Smooth muscle cell of the brain vasculature (primary cell): ENCODE data around the gene MDK.

Source experiments
- DNase-seq: peaks from one replicate; pipeline ENCODE4 v3.0.0-alpha.2; 2012; ENCODE audit warnings: low read depth, low spot score

MDK gene, protein sequence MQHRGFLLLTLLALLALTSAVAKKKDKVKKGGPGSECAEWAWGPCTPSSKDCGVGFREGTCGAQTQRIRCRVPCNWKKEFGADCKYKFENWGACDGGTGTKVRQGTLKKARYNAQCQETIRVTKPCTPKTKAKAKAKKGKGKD

DNA sequence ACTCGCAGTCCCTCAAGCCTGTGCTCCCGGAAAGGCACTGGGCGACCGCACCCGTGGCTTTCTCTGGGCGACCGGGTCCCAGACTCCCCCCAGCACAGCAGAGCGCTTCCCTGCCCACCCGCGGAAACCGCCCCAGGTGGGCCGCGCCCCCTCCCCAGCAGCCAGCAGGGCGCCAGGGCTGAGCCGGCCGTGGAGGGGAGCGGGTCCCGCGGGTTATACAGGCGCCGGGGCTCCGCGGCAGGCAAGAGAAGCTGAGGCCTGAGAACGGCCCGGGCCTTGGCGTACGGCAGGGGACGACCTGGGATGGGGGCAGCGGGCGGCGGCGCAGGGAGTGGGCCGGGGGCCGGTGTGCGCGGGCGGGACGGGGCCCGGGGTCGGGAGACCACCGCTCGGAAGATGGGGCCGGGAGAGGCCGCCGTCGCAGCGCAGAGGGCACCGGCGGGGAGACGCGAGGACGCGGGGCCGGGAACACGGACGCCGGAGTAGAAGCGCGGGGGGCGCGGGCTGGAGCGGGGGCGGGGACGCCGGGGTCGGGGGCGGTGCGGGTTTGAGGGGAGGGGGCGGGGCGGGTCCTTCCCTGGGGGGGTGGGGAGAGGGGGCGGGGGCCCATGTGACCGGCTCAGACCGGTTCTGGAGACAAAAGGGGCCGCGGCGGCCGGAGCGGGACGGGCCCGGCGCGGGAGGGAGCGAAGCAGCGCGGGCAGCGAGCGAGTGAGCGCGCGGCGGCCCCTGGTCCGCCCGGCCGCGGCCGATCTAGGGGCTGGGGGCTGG, at the start of gene MDK:
Gene MDK (plus strand): TSS at position 622 of the 771 bp plus-strand sequence. CDS start 389 bp downstream, outside the sequence.
- DNase-seq = no peak

DNA sequence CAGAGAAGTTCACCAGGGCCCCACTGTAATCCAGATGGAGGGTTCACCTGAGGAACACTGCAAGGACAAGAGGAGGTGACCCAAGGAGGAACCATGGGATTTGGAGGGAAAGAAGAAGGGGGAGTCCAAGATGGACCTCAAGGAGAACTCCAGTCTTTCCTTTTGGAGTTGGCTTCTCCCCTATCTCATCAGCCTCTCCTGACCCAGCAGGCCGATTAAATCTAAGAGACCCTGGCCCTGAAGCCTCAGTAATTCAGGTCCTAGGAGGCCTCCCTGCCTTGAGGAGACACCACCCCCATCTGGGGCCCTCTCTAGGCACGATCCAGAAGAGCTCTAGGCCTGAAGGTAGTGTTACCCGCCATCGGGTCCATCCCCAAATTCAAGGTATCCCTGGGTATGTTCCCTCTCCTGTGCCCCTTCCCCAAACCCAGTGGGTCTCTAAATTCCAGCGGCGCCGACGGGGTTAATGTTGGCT, 49.3 kb upstream of the MDK start:
- no peak for DNase-seq

GRCh38 chr11:46332568-46333393, 48.7 kb upstream of the MDK start:
- DNase-seq = no peak

DNA sequence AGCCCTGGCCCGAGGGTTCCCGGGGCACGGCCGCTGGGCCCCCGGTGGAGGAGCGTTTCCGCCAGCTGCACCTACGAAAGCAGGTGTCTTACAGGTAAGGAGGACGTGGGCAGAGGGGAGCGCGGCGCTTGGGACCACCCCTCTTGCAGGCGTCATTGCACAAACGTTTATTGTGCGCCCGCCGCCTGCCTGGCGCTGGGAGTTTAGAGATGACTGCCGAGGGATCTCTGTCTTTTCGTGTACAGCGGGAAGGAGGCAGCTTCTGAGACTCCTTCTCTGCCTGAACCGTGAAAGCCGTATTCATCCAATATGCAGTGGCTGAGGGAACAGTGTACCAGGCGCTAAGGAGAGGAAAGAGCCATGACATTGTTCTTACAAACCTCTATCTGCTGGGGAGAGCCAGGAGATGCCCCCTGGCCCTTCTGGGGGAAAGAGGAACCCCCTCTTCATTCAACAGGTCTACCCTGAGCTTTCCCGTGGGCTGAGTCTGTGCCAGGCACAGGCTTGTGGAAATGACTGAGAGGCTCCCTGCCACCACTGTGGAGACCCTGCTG, 48.0 kb upstream of the MDK start:
- DNase-seq = no peak

DNA sequence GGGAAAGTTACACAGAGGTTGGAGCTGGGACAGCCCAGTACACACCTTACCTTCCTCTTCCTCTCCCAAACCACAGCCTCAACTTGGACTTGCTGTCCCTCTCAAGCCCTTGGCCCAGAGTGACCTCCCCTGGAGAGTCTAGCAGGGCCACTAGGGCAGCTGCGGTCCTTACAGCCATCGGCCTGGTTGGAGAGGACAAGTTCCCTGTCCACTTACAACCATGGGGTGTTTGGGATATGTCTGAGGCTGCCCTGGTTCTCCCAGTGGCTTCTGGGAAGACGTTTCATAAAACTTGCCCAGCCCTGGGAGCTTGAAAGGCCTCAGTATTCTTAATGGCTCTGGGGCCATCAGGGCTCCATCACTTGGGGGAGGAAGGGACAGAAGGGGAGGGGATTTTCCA, 47.3 kb upstream of the MDK start:
- no peak for DNase-seq

- DNase-seq = no peak
Observed at GRCh38 chr11:46335271-46335670, 46.2 kb upstream of the MDK start.

GRCh38 chr11:46335890-46336562, 45.4 kb upstream of the MDK start:
- DNase-seq = no peak

- no peak for DNase-seq
Observed at GRCh38 chr11:46336563-46337180, 44.8 kb upstream of the MDK start.

DNA sequence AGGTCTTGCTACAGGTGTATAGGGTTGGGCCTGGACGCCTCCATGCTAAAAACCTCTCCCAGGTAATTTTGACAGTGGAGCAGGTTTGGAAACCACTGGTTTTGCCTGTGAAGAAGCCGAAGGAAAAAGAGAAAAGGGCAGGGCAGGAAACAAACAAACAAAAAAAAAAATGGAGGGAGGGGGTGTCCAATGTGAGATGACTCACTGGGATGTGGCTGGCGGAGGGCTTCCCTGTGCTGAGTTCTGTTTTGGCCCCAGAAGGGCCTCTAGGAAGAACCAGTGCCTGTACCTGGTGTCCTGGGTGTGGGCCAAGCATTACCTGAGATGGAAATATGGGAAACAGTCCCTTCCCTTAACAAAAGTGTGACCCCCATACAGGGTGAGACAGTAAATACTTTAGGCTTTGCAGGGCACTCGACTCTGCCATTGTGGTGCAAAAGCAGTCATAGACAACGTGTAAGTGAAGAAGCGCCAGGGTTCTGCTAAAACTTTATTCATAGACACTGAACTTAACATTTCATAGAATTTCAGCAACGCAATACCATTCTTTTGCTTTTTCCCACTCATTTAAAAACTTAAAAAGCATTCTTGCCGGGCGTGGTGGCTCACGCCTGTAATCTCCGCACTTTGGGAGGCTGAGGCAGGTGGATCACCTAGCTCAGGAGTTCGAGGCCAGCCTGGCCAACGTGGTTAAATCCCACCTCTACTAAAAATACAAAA, 43.7 kb upstream of the MDK start:
- DNase-seq = no peak

- no peak for DNase-seq
Observed at GRCh38 chr11:46338636-46338987, 42.9 kb upstream of the MDK start.

- no peak for DNase-seq
Observed at GRCh38 chr11:46338988-46339666, 42.3 kb upstream of the MDK start.

- DNase-seq = no peak
Observed at GRCh38 chr11:46339816-46340215, 41.7 kb upstream of the MDK start.

DNA sequence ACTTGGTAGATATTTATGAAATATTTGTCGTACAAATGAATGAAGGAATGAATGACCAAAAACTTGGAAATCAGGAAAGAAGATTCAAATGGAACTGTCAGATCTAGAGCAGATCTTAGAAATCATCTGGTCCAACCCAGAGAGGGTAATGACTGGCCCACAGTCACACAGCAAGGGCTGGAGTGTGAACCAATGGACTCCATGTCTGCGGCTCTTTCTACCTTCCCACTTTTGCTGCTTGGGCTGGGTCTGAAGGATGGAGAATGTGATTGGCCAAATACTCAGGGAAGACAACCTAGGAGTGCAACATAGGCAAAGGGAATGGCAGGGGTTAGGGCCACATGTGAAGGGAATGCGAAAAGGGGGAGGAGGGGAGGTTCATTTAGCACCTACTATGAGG, 40.0 kb upstream of the MDK start:
- DNase-seq = no peak

DNA sequence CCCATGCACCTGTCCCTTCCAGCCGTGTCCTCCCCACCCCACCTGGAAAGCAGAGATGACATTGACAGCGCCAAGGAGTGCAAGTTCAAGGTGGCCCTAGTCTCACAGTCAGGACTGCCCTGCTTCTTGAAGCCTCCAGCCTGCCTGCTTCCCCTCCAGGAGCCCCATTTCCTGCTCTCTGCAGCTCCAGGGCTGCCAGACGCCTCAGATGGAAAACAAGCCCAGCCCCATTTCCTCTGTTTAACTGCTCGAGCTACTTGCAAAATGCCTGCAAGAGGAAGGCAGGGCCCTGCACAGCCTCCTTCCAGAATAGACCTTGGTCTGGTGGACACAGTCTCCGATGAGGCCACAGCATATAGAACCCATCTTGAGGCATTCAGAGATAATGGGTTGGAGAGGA, 39.2 kb upstream of the MDK start:
- DNase-seq = no peak

DNA sequence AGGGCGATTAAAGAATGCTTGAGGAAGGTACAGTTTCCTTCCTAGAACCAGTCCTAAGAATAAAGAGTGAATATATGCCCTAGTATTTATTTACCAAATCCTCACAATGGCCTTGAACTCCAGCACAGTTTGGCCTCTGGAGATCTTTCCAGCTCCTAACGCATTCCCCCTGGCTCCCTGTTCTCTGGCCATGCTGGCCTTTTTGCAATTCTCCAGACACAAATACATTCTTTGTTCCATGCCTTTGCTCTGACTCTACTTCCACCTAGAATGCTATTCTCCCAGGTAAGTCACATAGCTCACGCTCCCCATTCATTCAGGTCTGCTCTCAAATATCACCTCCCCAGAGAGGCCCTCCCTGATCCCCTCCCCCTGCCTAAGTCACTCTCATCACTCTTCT, 37.9 kb upstream of the MDK start:
- DNase-seq = no peak

GRCh38 chr11:46345131-46345597, 36.3 kb upstream of the MDK start:
- no peak for DNase-seq

DNA sequence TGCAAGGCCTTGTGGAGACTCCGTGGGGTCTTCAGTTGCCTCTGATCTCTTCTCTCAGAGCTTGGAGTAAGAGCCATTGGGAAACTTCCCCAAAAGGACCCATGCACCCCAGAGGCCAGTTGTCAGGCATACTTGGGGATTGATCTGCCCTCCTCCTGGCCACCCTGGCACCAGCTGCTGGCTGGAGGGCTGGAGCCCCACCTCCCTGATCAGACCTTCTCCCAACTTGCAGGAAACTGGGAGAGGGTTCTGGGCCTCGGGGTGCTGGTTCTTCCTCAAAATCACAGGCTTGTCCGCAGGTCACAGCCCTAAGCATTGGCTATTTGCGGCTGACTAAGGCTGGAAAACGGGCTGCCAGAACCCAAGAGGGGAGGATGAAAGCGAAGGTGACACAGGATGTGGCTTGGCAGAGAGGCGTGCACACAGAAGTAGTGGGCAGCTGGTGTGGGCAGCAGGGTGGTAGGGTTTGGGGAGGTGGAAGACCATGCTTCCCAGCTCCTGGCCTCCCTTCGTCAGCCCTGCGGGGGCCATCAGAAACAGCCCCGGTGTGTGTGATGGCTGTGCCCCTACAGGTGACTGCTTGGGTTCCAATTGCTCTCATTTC, 35.5 kb upstream of the MDK start:
- DNase-seq = no peak

GRCh38 chr11:46346886-46347636, 34.4 kb upstream of the MDK start, which contains the start of gene DGKZ:
Gene DGKZ (plus strand): TSS chr11:46347463. CDS start chr11:46347660, 197 bp downstream.
- no peak for DNase-seq
